SK-N-SH treated with all-trans-retinoic acid at 6 μM for 48 hours (cell line): Measurements from ENCODE around the gene TMEM263.
A peak's percentile ranks its signal among the peaks of the same experiment; 100 is the strongest.

Experiments used
- ARNTL ChIP-seq: fragments of 450-650 bp; formaldehyde crosslinking; IDR thresholded peaks from 2 replicates; pipeline ENCODE4 v1.5.0; 2020; ENCODE audit warnings: low read depth, mild to moderate bottlenecking, moderate library complexity, borderline replicate concordance
- GLIS3 ChIP-seq: fragments of 250-450 bp; sonication (Bioruptor Pico); IDR thresholded peaks from 2 replicates; pipeline ENCODE4 v1.5.0; 2020; ENCODE audit warnings: mild to moderate bottlenecking, moderate library complexity
- ISL1 ChIP-seq: fragments of 250-450 bp; sonication (Bioruptor Pico); IDR thresholded peaks from 2 replicates; pipeline ENCODE4 v2.1.2; 2022; ENCODE audit warnings: mild to moderate bottlenecking, moderate library complexity
- OSR1 ChIP-seq: fragments of 250-450 bp; sonication (Bioruptor Pico); IDR thresholded peaks from 2 replicates; pipeline ENCODE4 v1.8.0; 2022; ENCODE audit warnings: moderate library complexity, mild to moderate bottlenecking, inconsistent platforms
- PATZ1 ChIP-seq: fragments of 250-450 bp; sonication (Bioruptor Pico); IDR thresholded peaks from 2 replicates; pipeline ENCODE4 v1.8.0; 2020; ENCODE audit warnings: mild to moderate bottlenecking, moderate library complexity, borderline replicate concordance
- RARB ChIP-seq: fragments of 250-450 bp; sonication (Bioruptor Pico); IDR thresholded peaks from 2 replicates; pipeline ENCODE4 v1.8.0; 2021; ENCODE audit warnings: mild to moderate bottlenecking, moderate library complexity
- TCF4 ChIP-seq: fragments of 250-450 bp; sonication (Bioruptor Pico); IDR thresholded peaks from 2 replicates; pipeline ENCODE4 v1.8.0; 2021; ENCODE audit warnings: mild to moderate bottlenecking, moderate library complexity, borderline replicate concordance
- TOX ChIP-seq: fragments of 250-450 bp; sonication (Bioruptor Pico); IDR thresholded peaks from 2 replicates; pipeline ENCODE4 v1.8.0; 2021; ENCODE audit warnings: mild to moderate bottlenecking, moderate library complexity, borderline replicate concordance
- ZFP3 ChIP-seq: fragments of 250-450 bp; sonication (Bioruptor Pico); IDR thresholded peaks from 2 replicates; pipeline ENCODE4 v1.5.0; 2020; ENCODE audit warnings: mild to moderate bottlenecking, moderate library complexity
- ZNF565 ChIP-seq: fragments of 450-650 bp; formaldehyde crosslinking; conservative IDR thresholded peaks from 2 replicates; pipeline ENCODE4 v1.5.0; 2020; ENCODE audit warnings: low read depth, mild to moderate bottlenecking, moderate library complexity
- TF ChIP-seq, protein P1 (sequence below): fragments of 250-450 bp; sonication (Bioruptor Pico); IDR thresholded peaks from 2 replicates; pipeline ENCODE4 v1.8.0; 2021; ENCODE audit warnings: low read depth, mild to moderate bottlenecking, moderate library complexity, borderline replicate concordance
- TF ChIP-seq, protein P2 (sequence below): fragments of 250-450 bp; sonication (Bioruptor Pico); IDR thresholded peaks from 2 replicates; pipeline ENCODE4 v1.5.1; 2021; ENCODE audit warnings: mild to moderate bottlenecking, moderate library complexity
- TF ChIP-seq, protein P3 (sequence below): fragments of 250-450 bp; sonication (Bioruptor Pico); IDR thresholded peaks from 2 replicates; pipeline ENCODE4 v1.5.0; 2020; ENCODE audit warnings: mild to moderate bottlenecking, moderate library complexity

DNA sequence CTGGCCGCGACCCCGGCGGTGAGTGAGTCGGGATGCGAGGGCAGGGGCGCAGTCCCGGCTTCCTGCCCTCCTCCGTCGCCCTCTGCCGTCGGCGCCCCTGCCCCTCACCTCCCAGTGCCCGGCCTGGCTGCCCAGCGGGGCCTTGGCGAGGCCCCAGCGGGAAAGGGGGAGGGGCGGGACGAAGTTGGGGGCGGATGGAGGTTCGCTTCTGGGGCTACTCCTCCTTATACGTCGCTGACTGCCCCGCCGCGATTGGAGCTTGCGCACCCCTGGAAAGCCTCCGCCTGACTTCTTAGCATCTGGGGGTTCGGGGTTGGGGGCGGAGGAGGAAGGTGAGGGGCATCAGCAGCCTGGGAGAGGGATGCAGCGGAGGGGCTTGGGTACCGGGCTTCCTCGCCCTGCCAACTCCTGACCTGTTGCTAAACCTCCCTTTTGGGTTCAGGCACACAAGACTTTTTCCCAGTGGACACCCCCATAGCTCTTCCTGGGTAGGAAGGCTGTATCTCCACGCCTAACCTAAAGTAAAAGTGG, 406 bp downstream of the TMEM263 start:
- TF ChIP-seq ARNTL (CRISPR knock-in tag): no peak
- no peak for TF ChIP-seq RARB
- 0 out of 2 replicates have a peak, but pooled peaks have one; percentile 28 for TF ChIP-seq ZFP3
- no peak for TF ChIP-seq GLIS3 (CRISPR knock-in tag)
- TF ChIP-seq, protein P1, sequence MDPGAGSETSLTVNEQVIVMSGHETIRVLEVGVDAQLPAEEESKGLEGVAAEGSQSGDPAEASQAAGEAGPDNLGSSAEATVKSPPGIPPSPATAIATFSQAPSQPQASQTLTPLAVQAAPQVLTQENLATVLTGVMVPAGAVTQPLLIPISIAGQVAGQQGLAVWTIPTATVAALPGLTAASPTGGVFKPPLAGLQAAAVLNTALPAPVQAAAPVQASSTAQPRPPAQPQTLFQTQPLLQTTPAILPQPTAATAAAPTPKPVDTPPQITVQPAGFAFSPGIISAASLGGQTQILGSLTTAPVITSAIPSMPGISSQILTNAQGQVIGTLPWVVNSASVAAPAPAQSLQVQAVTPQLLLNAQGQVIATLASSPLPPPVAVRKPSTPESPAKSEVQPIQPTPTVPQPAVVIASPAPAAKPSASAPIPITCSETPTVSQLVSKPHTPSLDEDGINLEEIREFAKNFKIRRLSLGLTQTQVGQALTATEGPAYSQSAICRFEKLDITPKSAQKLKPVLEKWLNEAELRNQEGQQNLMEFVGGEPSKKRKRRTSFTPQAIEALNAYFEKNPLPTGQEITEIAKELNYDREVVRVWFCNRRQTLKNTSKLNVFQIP (CRISPR knock-in tag): no peak
- TF ChIP-seq ISL1 (CRISPR knock-in tag): no peak
- TF ChIP-seq TOX (CRISPR knock-in tag): no peak
- TF ChIP-seq, protein P2, sequence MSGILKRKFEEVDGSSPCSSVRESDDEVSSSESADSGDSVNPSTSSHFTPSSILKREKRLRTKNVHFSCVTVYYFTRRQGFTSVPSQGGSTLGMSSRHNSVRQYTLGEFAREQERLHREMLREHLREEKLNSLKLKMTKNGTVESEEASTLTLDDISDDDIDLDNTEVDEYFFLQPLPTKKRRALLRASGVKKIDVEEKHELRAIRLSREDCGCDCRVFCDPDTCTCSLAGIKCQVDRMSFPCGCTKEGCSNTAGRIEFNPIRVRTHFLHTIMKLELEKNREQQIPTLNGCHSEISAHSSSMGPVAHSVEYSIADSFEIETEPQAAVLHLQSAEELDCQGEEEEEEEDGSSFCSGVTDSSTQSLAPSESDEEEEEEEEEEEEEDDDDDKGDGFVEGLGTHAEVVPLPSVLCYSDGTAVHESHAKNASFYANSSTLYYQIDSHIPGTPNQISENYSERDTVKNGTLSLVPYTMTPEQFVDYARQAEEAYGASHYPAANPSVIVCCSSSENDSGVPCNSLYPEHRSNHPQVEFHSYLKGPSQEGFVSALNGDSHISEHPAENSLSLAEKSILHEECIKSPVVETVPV (CRISPR knock-in tag): no peak
- TF ChIP-seq TCF4 (CRISPR knock-in tag): no peak
- TF ChIP-seq PATZ1 (CRISPR knock-in tag): no peak
- no peak for TF ChIP-seq OSR1 (CRISPR knock-in tag)
- TF ChIP-seq, protein P3, sequence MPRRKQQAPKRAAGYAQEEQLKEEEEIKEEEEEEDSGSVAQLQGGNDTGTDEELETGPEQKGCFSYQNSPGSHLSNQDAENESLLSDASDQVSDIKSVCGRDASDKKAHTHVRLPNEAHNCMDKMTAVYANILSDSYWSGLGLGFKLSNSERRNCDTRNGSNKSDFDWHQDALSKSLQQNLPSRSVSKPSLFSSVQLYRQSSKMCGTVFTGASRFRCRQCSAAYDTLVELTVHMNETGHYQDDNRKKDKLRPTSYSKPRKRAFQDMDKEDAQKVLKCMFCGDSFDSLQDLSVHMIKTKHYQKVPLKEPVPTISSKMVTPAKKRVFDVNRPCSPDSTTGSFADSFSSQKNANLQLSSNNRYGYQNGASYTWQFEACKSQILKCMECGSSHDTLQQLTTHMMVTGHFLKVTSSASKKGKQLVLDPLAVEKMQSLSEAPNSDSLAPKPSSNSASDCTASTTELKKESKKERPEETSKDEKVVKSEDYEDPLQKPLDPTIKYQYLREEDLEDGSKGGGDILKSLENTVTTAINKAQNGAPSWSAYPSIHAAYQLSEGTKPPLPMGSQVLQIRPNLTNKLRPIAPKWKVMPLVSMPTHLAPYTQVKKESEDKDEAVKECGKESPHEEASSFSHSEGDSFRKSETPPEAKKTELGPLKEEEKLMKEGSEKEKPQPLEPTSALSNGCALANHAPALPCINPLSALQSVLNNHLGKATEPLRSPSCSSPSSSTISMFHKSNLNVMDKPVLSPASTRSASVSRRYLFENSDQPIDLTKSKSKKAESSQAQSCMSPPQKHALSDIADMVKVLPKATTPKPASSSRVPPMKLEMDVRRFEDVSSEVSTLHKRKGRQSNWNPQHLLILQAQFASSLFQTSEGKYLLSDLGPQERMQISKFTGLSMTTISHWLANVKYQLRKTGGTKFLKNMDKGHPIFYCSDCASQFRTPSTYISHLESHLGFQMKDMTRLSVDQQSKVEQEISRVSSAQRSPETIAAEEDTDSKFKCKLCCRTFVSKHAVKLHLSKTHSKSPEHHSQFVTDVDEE: no peak
- TF ChIP-seq ZNF565 (CRISPR knock-in tag): no peak
